ENCODE measurements around the gene HOXA3. TPM values are rescaled to one million over a fixed set of nuclear protein-coding genes. Genes with fewer than 3 reads are reported as not detected.

Gene HOXA3
- total and polyA plus RNA-seq, 9 of the 15 experiments (the other 6 are each of a cell fraction or from before 2014, with no cell fraction given) = 0.04 to 0.13 TPM; not detected in 7

GRCh38 chr7:27123007-27123476 is 29.3 kb downstream of the HOXA3 start (continued):
- TF ChIP-seq, protein P1, sequence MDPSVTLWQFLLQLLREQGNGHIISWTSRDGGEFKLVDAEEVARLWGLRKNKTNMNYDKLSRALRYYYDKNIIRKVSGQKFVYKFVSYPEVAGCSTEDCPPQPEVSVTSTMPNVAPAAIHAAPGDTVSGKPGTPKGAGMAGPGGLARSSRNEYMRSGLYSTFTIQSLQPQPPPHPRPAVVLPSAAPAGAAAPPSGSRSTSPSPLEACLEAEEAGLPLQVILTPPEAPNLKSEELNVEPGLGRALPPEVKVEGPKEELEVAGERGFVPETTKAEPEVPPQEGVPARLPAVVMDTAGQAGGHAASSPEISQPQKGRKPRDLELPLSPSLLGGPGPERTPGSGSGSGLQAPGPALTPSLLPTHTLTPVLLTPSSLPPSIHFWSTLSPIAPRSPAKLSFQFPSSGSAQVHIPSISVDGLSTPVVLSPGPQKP (CRISPR knock-in tag; IDR thresholded peaks at IDR 0.05) = no peak
- no peak for TF ChIP-seq ZNF395 (CRISPR knock-in tag; IDR thresholded peaks at IDR 0.05)
- TF ChIP-seq, protein P2, sequence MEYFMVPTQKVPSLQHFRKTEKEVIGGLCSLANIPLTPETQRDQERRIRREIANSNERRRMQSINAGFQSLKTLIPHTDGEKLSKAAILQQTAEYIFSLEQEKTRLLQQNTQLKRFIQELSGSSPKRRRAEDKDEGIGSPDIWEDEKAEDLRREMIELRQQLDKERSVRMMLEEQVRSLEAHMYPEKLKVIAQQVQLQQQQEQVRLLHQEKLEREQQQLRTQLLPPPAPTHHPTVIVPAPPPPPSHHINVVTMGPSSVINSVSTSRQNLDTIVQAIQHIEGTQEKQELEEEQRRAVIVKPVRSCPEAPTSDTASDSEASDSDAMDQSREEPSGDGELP (CRISPR knock-in tag; IDR thresholded peaks at IDR 0.05; ENCODE audit: borderline replicate concordance) = no peak
- TF ChIP-seq YBX1 (IDR thresholded peaks at IDR 0.05) = no peak
- TF ChIP-seq RFX5 (IDR thresholded peaks at IDR 0.05; ENCODE audit: low read depth, low read length) = no peak

All from K562 (cell line).